DND-41 (cell line): ENCODE data around the gene SH2D3A.
A peak's percentile ranks its signal among the peaks of the same experiment; 100 is the strongest.

Source experiments
- ATAC-seq: fragments of 200-7000 bp; cut with Tn5 transposase; 3 replicates; pipeline ENCODE4 v1.9.1; 2021; ENCODE audit warnings: low read depth; ENCODE audit not compliant: insufficient read depth
- DNase-seq: peaks from one replicate; pipeline ENCODE4 v3.0.0-alpha.2; 2020
- H2AFZ ChIP-seq: 2 replicates; pipeline ENCODE4 v1.6.0; 2012; ENCODE audit warnings: low read depth, low read length
- H3K27ac ChIP-seq: 2 replicates; pipeline ENCODE4 v1.5.1; 2012; ENCODE audit warnings: low read length, inconsistent platforms
- H3K27me3 ChIP-seq: fragments of 200-600 bp; sonication (generic); 2 replicates; pipeline ENCODE4 v1.6.0; 2012; ENCODE audit warnings: low read length, mild to moderate bottlenecking, inconsistent platforms; ENCODE audit not compliant: insufficient read depth, poor library complexity
- H3K36me3 ChIP-seq: 2 replicates; pipeline ENCODE4 v1.5.1; 2012; ENCODE audit warnings: low read length, inconsistent platforms; ENCODE audit not compliant: insufficient read depth
- H3K4me1 ChIP-seq: 2 replicates; pipeline ENCODE4 v1.5.1; 2012; ENCODE audit warnings: mild to moderate bottlenecking, low read length; ENCODE audit not compliant: insufficient read depth
- H3K4me2 ChIP-seq: 2 replicates; pipeline ENCODE4 v1.6.0; 2012; ENCODE audit warnings: mild to moderate bottlenecking, moderate library complexity, low read length, inconsistent platforms; ENCODE audit not compliant: insufficient read depth
- H3K4me3 ChIP-seq, 2 experiments: fragments of 200-600 bp in 1 of 2; shearing (Covaris generic) in 1 of 2; 2 replicates each; pipeline ENCODE4 v1.5.1; 2012 to 2016; ENCODE audit warnings: inconsistent platforms in 2 of 2, low read length in 2 of 2, mild to moderate bottlenecking in 2 of 2, low read depth in 1 of 2, moderate library complexity in 1 of 2
- H3K79me2 ChIP-seq: 2 replicates; pipeline ENCODE4 v1.6.0; 2012; ENCODE audit warnings: low read length, inconsistent platforms; ENCODE audit not compliant: insufficient read depth
- H3K9ac ChIP-seq: 2 replicates; pipeline ENCODE4 v1.6.0; 2012; ENCODE audit warnings: low read depth, mild to moderate bottlenecking, inconsistent platforms, low read length, moderate library complexity
- H3K9me3 ChIP-seq: 2 replicates; pipeline ENCODE4 v1.5.1; 2012; ENCODE audit warnings: low read length, moderate library complexity, mild to moderate bottlenecking, inconsistent platforms; ENCODE audit not compliant: insufficient read depth, severe bottlenecking
- H4K20me1 ChIP-seq: 2 replicates; pipeline ENCODE4 v1.6.0; 2012; ENCODE audit warnings: low read length; ENCODE audit not compliant: insufficient read depth
- CTCF ChIP-seq: IDR thresholded peaks from 2 replicates; pipeline ENCODE4 v1.5.1; 2012; ENCODE audit warnings: borderline replicate concordance, low read length, moderate library complexity, mild to moderate bottlenecking; ENCODE audit not compliant: poor library complexity, severe bottlenecking; ENCODE audit errors: extremely low read depth
- EZH2 ChIP-seq: IDR thresholded peaks from 3 replicates; pipeline ENCODE4 v1.6.1; 2012; ENCODE audit warnings: borderline replicate concordance, low read depth, mild to moderate bottlenecking, moderate library complexity, low read length, inconsistent platforms; ENCODE audit not compliant: severe bottlenecking

The SH2D3A gene

DNA sequence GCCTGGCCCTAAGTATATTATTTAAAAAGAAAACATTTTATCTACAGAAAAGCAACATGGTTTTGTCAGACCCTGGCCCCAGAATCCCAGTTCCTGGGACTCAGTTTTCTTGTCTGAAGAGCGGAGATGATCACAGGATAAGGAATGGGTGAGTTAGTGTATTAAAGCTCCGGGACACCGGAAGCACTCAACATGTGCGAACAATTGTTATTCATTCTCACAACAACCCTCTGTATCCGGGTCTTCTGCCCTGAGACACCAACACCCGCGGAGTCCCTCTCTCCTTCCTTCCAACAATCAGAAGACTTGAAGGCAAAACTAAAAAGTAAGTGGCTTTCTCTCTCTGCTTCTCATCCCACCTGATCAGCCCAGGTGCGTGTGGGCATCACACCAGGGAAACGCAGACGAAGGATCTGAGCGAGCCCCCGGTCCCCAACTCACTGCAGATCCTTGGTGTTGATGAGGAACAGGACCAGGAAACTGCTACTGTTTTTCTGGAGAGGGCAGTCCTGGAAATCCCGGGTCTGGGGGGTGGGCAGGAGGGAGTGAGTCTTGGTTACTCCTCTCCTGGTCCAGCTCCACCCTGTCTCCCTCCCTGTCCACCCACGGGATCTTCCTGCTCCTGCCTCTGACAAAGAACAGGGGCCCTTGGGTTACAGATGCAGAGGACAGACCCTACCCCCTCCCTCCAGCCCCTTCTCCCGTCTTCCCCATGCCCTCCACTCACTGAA lies 31.9 kb downstream of the SH2D3A start:
- no peaks in the 10 kb centered on the region for H3K9me3 ChIP-seq
- H2AFZ ChIP-seq = no peak overlapping the region
- H3K79me2 ChIP-seq = peaks cover 26% of the 10 kb centered on the region
- no peaks in the 10 kb centered on the region for H3K27me3 ChIP-seq
- TF ChIP-seq EZH2 (no peak), CTCF (no peak)
- no peak for DNase-seq
- peak overlapping the region; percentile 96; the same call in 1 of the 2 replicates for H3K27ac ChIP-seq
- peak overlapping the region; percentile 98 for H3K4me2 ChIP-seq
- H3K36me3 ChIP-seq = peaks cover 26% of the 10 kb centered on the region
- peak overlapping the region; percentile 91 for H3K9ac ChIP-seq
- H3K4me3 ChIP-seq = peak overlapping the region in 1 of 2 experiments; percentile 85; a peak in 2 of 4 replicates
- peaks cover 42% of the 10 kb centered on the region for H3K4me1 ChIP-seq
- no peak for ATAC-seq
- H4K20me1 ChIP-seq = peaks cover 3% of the 10 kb centered on the region; the same call in 1 of the 2 replicates

GRCh38 chr19:6734096-6734696 lies 33.0 kb downstream of the SH2D3A start:
- Histone ChIP-seq H3K79me2 (peaks cover 19% of the 10 kb centered on the region), H3K27me3 (no peaks in the 10 kb centered on the region), H3K9ac (no peak overlapping the region), H3K36me3 (peaks cover 26% of the 10 kb centered on the region), H3K9me3 (no peaks in the 10 kb centered on the region), H3K4me2 (no peak overlapping the region), H3K4me3 (no peak overlapping the region), H4K20me1 (peaks cover 3% of the 10 kb centered on the region; the same call in 1 of the 2 replicates), H3K27ac (no peak overlapping the region), H3K4me1 (peaks cover 34% of the 10 kb centered on the region), H2AFZ (no peak overlapping the region)
- DNase-seq = no peak
- no peak for TF ChIP-seq EZH2
- no peak for TF ChIP-seq CTCF
- no peak for ATAC-seq

GRCh38 chr19:6733338-6734095 lies 33.7 kb downstream of the SH2D3A start:
- Histone ChIP-seq H3K9ac (no peak overlapping the region), H3K4me3 (no peak overlapping the region), H3K27ac (no peak overlapping the region), H3K9me3 (no peaks in the 10 kb centered on the region), H2AFZ (no peak overlapping the region), H3K79me2 (peaks cover 19% of the 10 kb centered on the region), H3K4me2 (no peak overlapping the region), H3K27me3 (no peaks in the 10 kb centered on the region), H3K4me1 (peaks cover 27% of the 10 kb centered on the region), H4K20me1 (peaks cover 3% of the 10 kb centered on the region; the same call in 1 of the 2 replicates), H3K36me3 (peaks cover 26% of the 10 kb centered on the region)
- DNase-seq (no peak), ATAC-seq (no peak)
- TF ChIP-seq CTCF = peak; percentile 42
- TF ChIP-seq EZH2 = no peak
